Muscle layer of duodenum (tissue), 2 donors: ENCODE measurements around the gene MED20.

Experiments
- H3K27ac ChIP-seq: one replicate; pipeline ENCODE4 v1.7.0; 2013; ENCODE audit warnings: mild to moderate bottlenecking, low read length
- H3K27me3 ChIP-seq: one replicate; pipeline ENCODE4 v1.7.0; 2013; ENCODE audit warnings: low read depth, mild to moderate bottlenecking, control low read depth, low read length
- H3K36me3 ChIP-seq, 2 donors: one replicate each; pipeline ENCODE4 v1.7.0; 2013; ENCODE audit warnings: low read length in 2 of 2, control low read depth in 1 of 2, mild to moderate bottlenecking in 1 of 2; ENCODE audit not compliant: insufficient read depth in 2 of 2, control insufficient read depth in 1 of 2
- H3K4me1 ChIP-seq, 2 donors: one replicate each; pipeline ENCODE4 v1.7.0; 2013; ENCODE audit warnings: low read length in 2 of 2, mild to moderate bottlenecking in 2 of 2, control low read depth in 1 of 2, moderate library complexity in 1 of 2; ENCODE audit not compliant: insufficient read depth in 2 of 2, control insufficient read depth in 1 of 2
- H3K4me3 ChIP-seq, 2 donors: one replicate each; pipeline ENCODE4 v1.7.0; 2013; ENCODE audit warnings: low read length in 2 of 2, low read depth in 1 of 2, mild to moderate bottlenecking in 1 of 2
- H3K9me3 ChIP-seq, 2 donors: one replicate each; pipeline ENCODE4 v1.7.0; 2013; ENCODE audit warnings: low read length in 2 of 2, control low read depth in 1 of 2, mild to moderate bottlenecking in 1 of 2; ENCODE audit not compliant: control insufficient read depth in 1 of 2
- donor health status: healthy.

The MED20 gene

GRCh38 chr6:41877051-41877680 lies 43.8 kb downstream of the MED20 start:
- no peaks in the 10 kb centered on the region for H3K27me3 ChIP-seq
- no peaks in the 10 kb centered on the region for H3K9me3 ChIP-seq
- H3K36me3 ChIP-seq: no peaks in the 10 kb centered on the region
- no peaks in the 10 kb centered on the region for H3K4me1 ChIP-seq
- H3K4me3 ChIP-seq: no peak overlapping the region
- H3K27ac ChIP-seq: no peak overlapping the region

- peaks cover 0 to 3% of the 10 kb centered on the region in 2 donors for H3K36me3 ChIP-seq
- no peak overlapping the region for H3K4me3 ChIP-seq
- no peak overlapping the region for H3K27ac ChIP-seq
- no peaks in the 10 kb centered on the region for H3K27me3 ChIP-seq
- no peaks in the 10 kb centered on the region for H3K9me3 ChIP-seq
- H3K4me1 ChIP-seq: no peaks in the 10 kb centered on the region
These were observed 46.2 kb downstream of the MED20 start for GRCh38 chr6:41874741-41875140.

- Histone ChIP-seq H3K9me3 (no peaks in the 10 kb centered on the region), H3K27me3 (no peaks in the 10 kb centered on the region), H3K36me3 (peaks cover 0 to 3% of the 10 kb centered on the region in 2 donors), H3K27ac (no peak overlapping the region), H3K4me1 (no peaks in the 10 kb centered on the region), H3K4me3 (no peak overlapping the region)
These were observed 48.8 kb downstream of the MED20 start for GRCh38 chr6:41872147-41872546.

- Histone ChIP-seq H3K27ac (no peak overlapping the region), H3K9me3 (no peaks in the 10 kb centered on the region), H3K36me3 (peaks cover 0 to 3% of the 10 kb centered on the region in 2 donors), H3K4me1 (no peaks in the 10 kb centered on the region), H3K4me3 (no peak overlapping the region), H3K27me3 (no peaks in the 10 kb centered on the region)
These were observed 49.2 kb downstream of the MED20 start for GRCh38 chr6:41871691-41872090.

- Histone ChIP-seq H3K9me3 (no peaks in the 10 kb centered on the region), H3K36me3 (no peaks in the 10 kb centered on the region), H3K27ac (no peak overlapping the region), H3K4me1 (no peaks in the 10 kb centered on the region), H3K27me3 (no peaks in the 10 kb centered on the region), H3K4me3 (no peak overlapping the region)
These were observed 61.6 kb downstream of the MED20 start for GRCh38 chr6:41859356-41859755.

- Histone ChIP-seq H3K4me3 (no peak overlapping the region), H3K36me3 (no peaks in the 10 kb centered on the region), H3K9me3 (no peaks in the 10 kb centered on the region), H3K27ac (no peak overlapping the region), H3K27me3 (no peaks in the 10 kb centered on the region), H3K4me1 (no peaks in the 10 kb centered on the region)
These were observed 62.2 kb downstream of the MED20 start for GRCh38 chr6:41858703-41859102.
